HG02678 (cell line): ENCODE measurements around the gene LOC101059915.

Experiments
- ATAC-seq: cut with Tn5 transposase; IDR thresholded peaks from one replicate; pipeline ENCODE4 v1.9.1; 2021; ENCODE audit warnings: mild to moderate bottlenecking, moderate library complexity; ENCODE audit not compliant: unreplicated experiment

The LOC101059915 gene

GRCh38 chrX:71667328-71668247, at the start of gene LOC101059915:
Gene LOC101059915 (plus strand): TSS chrX:71667546.
- no peak for ATAC-seq

- ATAC-seq, result no peak
Measured at GRCh38 chrX:71617742-71618141, 49.6 kb upstream of the LOC101059915 start.

GRCh38 chrX:71618303-71618721, 49.0 kb upstream of the LOC101059915 start, which contains the start of gene CXCR3:
Gene CXCR3 (minus strand): TSS chrX:71618511. CDS start chrX:71618449, 62 bp downstream.
- peak; percentile 69 for ATAC-seq

- no peak for ATAC-seq
Measured at GRCh38 chrX:71618787-71619186, 48.6 kb upstream of the LOC101059915 start.

- ATAC-seq, result no peak
Measured at GRCh38 chrX:71619193-71619592, 48.2 kb upstream of the LOC101059915 start.

- no peak for ATAC-seq
Measured at GRCh38 chrX:71619986-71620385, 47.4 kb upstream of the LOC101059915 start.

- ATAC-seq, result no peak
Measured at GRCh38 chrX:71621603-71622002, 45.7 kb upstream of the LOC101059915 start.

- ATAC-seq, result no peak
Measured at GRCh38 chrX:71622032-71622575, 45.2 kb upstream of the LOC101059915 start.

GRCh38 chrX:71622576-71623450, 44.5 kb upstream of the LOC101059915 start:
- ATAC-seq, result peak; percentile 54

GRCh38 chrX:71623714-71624113, 43.6 kb upstream of the LOC101059915 start:
- ATAC-seq, result no peak

GRCh38 chrX:71625471-71625870, 41.9 kb upstream of the LOC101059915 start:
- no peak for ATAC-seq

- ATAC-seq, result no peak
Measured at GRCh38 chrX:71626576-71626975, 40.8 kb upstream of the LOC101059915 start.

GRCh38 chrX:71627588-71628404, 39.5 kb upstream of the LOC101059915 start:
- no peak for ATAC-seq

GRCh38 chrX:71629467-71629866, 37.9 kb upstream of the LOC101059915 start:
- peak; percentile 68 for ATAC-seq

GRCh38 chrX:71632923-71633657, 34.3 kb upstream of the LOC101059915 start:
- ATAC-seq, result peak; percentile 54

- ATAC-seq, result no peak
Measured at GRCh38 chrX:71634366-71634765, 33.0 kb upstream of the LOC101059915 start.

GRCh38 chrX:71636438-71637252, 30.7 kb upstream of the LOC101059915 start:
- no peak for ATAC-seq

GRCh38 chrX:71637253-71637618, 30.1 kb upstream of the LOC101059915 start:
- ATAC-seq, result no peak

GRCh38 chrX:71637848-71638247, 29.5 kb upstream of the LOC101059915 start:
- peak; percentile 51 for ATAC-seq
